Measurements from ENCODE around the gene ELP5.

The ELP5 gene

DNA sequence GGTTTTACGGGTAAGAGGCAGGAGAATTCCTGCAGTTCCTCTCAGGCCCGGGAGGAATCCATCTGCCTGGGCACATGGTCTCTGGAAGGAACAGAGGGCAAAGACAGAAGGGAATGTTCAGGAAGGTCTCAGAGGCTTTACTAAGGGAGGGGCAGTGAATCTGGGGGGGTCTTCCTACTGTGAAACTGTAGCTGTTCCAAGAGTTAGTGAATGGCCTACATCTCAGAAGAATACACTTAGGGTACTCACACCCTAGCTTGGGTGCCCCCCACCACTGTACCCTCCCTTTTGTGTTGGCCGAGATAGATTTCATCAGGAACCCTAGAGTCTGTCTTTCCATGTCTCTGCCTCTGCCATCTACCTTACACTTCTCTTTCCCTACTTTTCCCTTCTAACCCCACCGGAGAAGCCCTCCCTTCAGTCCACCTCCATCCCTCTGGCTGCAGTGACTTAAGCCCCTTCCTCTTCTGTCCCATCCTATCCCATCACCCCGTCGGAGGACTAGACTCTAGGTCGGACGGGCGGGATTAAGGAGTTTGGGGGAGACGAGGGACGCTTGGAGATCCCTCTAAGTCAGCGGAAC lies 32.7 kb upstream of the ELP5 start:
- no peak for FAIRE-seq

DNA sequence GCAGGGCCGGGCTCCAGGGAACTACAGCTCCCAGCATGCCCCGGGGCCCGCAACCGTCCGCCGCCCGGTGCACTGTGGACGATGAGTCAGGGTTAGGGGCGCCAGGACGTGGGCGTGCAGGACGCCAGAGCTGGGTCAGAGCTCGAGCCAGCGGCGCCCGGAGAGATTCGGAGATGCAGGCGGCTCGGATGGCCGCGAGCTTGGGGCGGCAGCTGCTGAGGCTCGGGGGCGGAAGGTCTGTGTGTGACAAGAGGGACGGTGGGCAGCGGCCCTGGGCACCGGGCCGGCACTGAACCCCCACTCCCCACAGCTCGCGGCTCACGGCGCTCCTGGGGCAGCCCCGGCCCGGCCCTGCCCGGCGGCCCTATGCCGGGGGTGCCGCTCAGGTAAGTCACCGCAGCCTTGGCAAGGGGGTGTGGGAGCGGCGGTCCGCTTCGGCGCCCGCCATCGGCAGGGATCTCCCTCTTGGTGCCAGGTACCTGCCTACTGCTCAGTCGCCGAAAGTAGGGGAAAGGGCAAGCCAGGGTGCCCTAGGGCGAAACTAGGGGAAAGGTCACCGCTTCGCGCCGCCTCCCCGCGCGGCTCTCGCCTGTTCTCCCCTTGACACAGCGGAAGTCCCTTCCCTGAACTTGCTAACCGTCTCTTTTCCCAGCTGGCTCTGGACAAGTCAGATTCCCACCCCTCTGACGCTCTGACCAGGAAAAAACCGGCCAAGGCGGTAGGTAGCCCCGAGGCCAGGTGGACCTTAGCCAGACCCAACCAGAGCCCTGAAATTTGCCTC lies 32.0 kb upstream of the ELP5 start, which contains the start of the genes ACADVL and DLG4:
TSS of gene ACADVL (plus strand) at position 127 of the 781 bp plus-strand sequence. CDS start at position 174, 47 bp downstream.
TSS of gene DLG4 (minus strand) at position 25 of the 781 bp plus-strand sequence.
- FAIRE-seq: no peak

DNA sequence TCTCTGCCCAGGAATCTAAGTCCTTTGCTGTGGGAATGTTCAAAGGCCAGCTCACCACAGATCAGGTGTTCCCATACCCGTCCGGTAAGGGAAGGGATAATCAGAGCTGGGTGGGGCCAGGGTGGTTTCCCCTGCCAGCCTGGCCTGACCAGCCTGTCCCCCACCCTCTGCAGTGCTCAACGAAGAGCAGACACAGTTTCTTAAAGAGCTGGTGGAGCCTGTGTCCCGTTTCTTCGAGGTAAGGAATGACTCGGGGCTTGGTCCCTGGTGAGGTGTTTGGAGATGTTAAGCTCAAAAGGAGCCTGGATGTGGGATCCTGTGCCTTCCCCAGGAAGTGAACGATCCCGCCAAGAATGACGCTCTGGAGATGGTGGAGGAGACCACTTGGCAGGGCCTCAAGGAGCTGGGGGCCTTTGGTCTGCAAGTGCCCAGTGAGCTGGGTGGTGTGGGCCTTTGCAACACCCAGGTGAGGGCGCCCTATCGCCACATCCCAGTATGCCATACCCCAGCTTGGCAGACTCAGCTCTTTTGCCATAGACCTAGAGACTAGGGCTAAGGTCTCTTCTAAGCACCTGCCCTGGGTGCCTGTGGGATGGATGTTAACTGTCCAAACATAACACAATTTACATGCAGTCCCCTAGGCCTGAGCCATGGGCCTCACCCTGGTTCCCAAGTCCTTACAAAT lies 31.3 kb upstream of the ELP5 start:
- no peak for FAIRE-seq

DNA sequence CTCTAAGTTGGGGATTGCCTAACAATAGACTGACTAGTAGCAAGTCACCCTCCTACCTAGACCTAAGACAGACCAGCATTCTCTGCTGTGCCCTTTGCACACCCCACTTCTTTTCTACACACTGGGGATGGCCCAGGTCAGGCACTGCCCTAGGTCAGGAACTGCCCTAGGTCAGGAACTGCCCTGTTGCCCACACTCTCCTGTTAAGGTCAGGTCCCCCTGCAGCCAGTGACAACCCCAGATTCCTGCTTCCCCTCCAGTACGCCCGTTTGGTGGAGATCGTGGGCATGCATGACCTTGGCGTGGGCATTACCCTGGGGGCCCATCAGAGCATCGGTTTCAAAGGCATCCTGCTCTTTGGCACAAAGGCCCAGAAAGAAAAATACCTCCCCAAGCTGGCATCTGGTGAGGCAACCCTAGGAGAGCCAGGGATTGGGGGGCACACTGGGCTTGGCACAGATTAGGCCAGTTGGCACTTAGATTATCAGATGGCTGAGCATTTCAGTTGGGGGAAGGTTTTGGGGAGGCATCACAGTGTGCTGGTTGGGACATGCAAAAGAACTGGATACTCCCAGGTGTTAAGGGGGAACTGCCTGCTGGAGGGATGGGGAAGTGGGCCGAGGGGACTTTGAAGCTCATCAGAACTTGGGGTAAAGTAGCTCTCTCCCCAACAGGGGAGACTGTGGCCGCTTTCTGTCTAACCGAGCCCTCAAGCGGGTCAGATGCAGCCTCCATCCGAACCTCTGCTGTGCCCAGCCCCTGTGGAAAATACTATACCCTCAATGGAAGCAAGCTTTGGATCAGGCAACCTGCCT lies 30.5 kb upstream of the ELP5 start:
- FAIRE-seq: no peak

DNA sequence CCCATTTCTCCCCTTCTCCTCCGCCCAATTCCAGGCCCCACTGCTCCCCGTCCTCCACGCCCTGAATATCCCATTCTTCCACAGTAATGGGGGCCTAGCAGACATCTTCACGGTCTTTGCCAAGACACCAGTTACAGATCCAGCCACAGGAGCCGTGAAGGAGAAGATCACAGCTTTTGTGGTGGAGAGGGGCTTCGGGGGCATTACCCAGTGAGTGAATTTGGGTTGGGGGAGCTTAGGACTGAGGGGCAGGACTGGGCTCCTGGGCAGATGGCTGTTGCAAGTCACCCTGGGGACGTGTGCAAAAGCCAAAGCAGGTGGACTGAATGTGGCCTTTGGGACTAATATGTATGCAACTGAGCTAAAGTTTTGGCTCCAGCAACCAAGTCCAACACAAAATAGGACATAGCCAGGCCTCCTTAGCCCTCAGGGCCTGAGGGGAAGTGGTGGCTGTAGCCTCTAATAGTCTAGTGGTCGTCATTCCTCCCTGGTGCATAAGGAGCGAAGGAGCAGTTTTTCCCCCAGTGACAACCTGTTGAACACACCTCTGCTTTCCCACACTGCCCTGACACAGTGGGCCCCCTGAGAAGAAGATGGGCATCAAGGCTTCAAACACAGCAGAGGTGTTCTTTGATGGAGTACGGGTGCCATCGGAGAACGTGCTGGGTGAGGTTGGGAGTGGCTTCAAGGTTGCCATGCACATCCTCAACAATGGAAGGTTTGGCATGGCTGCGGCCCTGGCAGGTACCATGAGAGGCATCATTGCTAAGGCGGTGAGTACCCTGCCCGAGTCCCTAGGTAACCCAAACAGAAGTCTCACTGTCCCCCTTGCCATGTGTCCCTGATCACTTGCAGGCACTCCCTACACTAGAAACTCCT lies 29.7 kb upstream of the ELP5 start:
- no peak for FAIRE-seq

DNA sequence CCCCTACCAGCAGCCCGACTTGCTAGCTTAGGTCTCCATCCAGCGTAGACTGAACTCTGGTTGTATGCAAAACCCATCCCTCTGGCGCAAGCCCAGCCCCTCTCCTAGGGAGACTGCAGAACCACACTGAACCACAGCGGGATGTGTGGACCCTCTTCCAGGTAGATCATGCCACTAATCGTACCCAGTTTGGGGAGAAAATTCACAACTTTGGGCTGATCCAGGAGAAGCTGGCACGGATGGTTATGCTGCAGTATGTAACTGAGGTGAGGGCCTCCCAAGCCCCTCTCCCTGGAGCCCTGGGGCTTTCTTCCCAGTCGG lies 29.1 kb upstream of the ELP5 start:
- FAIRE-seq: no peak

DNA sequence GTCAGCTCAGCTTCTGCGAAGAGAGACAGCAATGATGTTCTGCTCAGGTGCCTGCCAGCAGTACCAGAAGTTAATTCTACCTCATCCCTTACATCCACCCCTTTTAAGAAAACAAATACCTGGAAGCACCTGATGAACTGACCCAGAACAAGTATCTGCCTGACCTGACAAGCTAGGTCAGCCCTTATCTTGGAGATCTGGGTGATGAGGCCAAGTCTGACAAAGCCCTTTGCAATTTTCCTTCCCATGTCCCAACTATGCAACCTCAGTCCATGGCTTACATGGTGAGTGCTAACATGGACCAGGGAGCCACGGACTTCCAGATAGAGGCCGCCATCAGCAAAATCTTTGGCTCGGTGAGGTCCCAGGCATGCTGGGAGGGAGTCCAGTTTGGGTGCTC lies 28.6 kb upstream of the ELP5 start:
- no peak for FAIRE-seq

DNA sequence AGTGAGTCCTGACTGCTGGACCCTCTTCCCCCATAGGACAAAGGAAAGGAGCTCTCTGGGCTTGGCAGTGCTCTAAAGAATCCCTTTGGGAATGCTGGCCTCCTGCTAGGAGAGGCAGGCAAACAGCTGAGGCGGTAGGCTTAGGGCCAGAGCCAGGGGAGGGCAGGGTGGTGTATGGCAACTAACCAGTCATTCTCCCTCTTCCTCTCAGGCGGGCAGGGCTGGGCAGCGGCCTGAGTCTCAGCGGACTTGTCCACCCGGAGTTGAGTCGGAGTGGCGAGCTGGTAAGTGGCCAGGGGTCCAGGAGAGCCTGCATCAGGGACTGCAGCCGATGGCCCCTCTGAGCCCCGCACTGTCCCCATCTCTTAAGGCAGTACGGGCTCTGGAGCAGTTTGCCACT lies 27.9 kb upstream of the ELP5 start:
- FAIRE-seq: no peak

DNA sequence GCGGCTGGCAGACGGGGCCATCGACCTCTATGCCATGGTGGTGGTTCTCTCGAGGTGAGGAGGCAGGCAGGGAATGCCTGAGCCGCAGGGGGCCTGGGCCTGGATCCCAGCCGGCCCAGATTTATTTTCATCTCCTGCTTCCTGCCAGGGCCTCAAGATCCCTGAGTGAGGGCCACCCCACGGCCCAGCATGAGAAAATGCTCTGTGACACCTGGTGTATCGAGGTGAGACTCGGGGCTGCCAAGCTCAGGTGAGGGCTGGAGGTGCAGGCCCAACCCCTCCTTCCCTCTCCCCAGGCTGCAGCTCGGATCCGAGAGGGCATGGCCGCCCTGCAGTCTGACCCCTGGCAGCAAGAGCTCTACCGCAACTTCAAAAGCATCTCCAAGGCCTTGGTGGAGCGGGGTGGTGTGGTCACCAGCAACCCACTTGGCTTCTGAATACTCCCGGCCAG lies 27.3 kb upstream of the ELP5 start:
- no peak for FAIRE-seq

DNA sequence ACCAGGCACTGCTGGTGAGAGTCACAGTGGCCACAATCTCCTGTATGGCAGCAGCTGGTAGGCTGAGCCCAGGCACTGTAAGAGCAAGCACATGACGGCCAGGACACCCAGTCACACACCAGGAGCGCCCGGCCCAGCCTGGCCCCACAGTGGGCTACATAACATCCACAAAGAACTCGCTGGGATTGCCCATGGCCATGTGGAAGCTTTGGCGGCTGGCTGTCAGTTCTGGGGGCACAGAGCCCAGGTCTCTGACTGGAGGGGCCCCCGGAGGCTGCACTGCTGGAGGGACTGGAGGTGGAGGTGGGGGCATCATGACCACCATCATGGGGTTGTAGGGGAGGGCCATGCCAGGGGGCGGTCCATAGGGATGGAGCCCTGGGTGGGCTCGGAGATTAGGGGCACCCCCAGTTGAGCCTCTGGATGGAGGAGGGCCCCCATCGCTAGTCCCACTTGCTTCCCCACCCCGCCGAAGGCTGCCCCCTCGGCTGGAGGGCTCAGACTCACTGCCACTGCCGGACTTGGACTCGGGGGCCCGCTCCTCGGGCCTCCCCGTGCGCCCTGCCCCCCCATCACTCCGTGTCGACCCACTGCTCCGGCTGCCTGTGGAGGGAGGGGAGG lies 26.2 kb upstream of the ELP5 start:
- FAIRE-seq: no peak

DNA sequence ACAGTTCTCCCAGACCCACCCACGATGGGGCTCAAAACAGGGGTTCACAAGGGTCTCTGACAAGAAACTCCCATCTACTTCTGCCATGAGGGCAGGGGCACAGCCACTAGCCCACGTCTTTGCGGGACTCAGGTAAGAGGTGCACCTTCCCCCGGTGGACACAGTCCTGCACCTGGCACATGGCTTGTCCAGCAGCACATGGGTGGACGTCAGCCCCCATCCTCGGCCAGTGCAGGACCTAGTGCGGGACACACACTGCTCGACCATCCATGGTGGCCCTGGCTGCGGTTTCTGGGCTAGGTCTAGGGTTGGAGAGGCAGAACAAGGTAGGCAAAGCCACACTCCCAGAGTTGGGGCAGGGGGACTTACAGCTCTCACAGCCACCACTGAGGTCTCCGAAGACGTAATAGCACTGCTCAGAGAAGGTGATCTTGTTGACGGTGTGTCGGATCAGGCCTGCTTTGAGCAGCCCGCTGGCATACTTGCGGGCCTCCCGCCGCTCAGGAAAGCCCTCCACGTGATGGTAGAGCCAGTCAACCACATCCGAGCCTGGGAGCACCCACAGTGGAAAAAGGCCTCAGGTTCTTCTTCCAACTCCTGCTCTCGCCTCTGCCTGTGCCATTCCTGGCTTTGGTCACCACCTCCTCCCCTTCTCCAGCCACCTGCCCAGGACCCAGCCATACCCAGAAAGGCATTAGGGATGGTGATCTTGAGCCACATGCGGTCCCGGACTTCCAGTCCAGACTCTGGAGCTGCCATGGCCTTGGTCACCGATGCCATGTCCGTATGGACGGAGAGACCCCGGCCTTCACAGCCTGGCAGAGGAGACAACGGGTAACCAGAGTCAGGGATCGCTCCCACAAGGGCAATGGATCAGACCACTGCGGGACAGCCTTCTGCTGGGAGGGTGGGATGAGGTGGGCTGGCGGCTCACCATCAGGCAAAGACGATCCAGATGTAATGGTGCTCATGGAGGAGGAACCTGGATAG lies 25.0 kb upstream of the ELP5 start:
- no peak for FAIRE-seq

DNA sequence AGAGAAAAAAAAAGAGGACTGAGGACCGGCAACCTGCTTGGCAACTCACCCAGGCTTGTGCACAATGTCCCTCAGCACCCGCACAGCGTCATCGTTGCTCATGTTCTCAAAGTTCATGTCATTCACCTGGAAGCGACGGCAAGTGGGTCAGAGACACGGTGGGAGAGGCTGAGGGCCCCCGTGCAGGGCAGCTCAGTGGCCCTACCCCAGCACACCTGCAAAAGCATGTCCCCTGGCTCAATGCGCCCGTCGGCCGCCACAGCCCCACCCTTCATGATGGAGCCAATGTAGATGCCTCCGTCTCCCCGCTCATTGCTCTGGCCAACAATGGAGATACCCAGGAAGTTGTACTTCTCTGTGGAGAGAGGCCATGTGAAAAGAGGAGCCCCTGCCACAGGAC lies 23.1 kb upstream of the ELP5 start:
- FAIRE-seq: no peak

DNA sequence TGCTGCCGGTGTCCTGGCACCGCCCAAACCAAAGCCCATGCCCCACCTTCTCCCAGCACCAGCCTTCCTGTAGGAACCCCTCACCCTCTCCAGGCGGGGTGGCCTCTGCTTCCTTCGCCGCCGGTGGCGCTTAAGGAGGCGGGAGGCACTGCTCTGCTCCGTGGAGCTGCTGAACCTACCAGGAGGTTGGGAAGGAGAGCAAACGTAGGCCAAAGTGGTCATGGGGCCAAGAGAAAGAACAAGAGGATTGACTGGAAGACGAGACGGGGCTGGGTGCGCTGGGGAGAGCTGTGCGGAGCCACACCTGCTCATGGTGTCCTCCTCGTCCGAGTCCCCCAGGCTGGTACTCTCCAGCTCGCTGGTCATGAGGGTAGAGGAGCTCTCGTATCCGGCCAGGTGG lies 22.5 kb upstream of the ELP5 start:
- FAIRE-seq: no peak

DNA sequence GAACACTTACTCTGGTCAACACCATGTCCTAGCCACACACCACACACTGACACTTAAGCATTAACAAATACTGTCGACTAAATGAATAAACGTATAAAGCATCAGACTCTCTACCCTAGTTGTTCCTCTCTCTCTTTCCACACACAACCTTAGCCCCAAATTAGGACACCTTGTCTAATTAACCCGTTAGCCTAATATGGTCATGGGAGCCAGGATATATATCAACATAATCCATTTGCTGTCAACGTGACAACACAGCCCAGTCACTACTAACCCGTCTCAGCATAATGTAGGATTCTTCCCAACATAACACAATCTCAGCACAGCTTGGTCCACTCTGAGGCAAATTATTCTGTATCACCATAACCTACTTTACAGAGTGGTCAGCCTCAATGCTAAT lies 19.9 kb upstream of the ELP5 start:
- FAIRE-seq: no peak

DNA sequence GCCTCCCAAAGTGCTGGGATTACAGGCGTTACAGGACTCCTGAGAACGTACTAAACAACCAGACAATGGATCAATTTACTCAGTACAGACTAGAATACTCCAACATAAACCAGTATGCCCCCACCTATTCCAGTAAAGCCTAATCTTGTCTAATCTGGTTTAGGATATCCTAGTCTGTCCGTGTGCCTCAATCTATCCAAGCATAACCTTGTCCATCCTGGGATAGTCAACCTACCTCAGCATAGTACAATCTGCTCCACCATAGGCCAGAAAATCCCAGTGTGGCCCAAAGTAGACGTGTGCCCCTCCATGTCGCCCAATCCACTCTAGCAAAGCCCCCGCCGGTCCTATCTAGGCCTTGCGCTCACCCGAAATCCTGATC lies 18.3 kb upstream of the ELP5 start:
- no peak for FAIRE-seq

DNA sequence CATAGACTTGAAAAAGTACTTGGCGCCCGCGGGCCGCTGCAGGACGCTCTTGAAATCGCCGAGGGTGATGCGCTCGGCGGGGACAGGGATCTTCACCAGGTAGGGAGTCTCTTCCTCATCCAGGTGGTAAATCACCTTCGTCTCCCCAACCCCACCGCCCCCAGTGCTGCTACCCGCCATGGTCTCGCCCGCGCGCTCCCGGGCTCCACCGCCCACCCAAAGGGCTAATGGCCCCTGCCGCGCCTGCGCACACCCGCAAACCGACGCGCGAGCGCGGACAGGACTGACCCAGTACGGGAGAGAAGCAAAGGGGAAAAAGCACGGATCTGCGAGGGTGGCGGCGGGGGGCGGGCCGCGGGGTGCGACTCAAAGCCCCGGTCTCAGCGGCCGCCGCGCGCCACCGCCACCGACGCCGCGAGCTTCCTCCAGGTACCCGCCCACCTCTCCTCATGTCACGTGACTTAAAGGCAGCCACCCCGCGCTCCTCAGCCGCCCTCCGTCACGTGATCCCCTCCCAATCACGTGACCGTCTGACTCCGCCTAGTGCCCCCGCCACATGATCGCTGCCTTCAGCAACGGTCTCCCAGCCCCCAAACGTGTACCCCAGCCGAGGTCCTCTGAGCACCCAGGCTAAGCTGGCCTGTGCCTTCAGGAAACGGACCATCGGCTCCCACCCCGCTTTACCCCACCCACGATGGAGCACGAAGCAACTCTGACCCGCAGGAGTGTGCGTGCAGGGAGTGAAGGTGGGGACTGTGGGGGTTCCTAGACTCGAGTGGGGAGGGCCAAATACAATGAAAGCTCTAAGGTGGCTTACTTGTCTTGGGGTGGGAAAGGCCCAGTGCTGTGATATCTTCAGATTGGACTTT lies 17.7 kb upstream of the ELP5 start, which contains the start of gene DVL2:
TSS of gene DVL2 (minus strand) at position 435 of the 869 bp plus-strand sequence. CDS start at position 180, 255 bp downstream.
- FAIRE-seq: no peak

DNA sequence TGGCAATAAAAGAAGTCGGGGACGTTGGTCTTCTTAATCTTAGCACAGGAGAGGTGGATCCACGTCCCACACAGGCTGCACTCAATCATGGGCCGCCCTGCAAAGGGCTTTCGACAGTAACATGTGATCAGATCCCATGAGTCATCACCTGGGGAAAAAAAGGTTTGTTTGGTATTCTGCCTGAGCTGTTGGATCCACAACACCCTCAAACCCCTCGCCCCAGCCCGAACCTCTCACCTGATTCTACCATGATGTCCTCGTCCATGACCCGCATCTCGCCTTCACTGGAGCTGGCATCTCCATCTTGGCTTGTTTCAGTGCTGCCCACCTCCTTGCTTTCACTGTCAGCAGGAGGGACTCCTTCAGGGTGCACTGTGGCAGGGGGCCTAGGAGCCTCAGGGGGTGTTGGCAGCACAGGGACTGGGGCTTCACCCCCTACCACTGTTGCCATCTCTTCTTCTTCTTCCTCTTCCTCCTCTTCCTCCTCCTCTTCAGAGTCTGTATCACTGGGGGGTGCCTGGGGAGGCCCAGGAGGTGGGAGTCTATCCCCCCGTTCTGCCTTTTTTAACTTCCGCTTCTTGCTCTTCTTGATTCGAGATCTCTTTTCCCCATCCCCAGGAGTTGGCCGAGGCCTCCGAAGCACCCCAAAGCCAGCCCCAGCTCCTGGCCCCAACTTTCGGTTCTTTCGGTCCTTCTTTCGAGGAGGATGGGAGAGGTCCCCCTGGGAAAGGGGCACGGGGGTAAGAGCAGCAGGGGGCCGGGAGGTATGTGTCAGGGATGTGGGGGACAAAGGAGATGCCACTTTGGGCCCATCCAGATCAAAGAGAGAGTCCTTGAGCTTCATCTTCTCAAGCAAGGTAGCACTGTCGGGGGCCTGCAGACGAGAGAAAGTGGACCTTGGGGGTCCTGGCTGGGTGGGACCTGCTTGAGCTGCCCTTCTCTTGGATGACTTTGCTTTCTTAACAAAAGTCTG lies 16.0 kb upstream of the ELP5 start:
- FAIRE-seq: no peak

DNA sequence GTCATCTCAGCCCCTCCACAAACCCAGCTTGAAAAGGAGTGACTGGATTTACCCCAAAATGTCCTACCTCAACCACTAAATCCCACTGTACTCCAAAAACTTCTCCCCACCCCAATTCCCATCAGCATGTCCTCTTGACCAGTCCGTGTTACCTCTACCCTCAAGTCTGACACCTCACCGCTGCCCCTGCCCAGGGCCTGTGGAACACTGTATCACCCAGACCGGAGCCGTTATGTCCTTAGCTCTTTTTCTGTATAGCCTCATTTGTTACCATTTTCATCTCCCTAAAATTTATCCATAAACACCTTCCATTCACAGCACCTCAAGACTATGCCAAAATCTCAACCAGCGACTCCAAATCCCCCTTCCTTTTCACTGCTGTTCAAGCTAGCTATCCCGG lies 15.2 kb upstream of the ELP5 start:
- FAIRE-seq: no peak

All from A204.1 (cell line).